Hematopoietic multipotent progenitor cell treated with erythropoietin and hydrocortisone succinate and interleukin-3 and kit ligand, for 17 days (in vitro differentiated cells): ENCODE data around the gene ADAM15.

Experiments used
- DNase-seq: peaks from one replicate; pipeline ENCODE4 v3.0.0-alpha.2; 2015; ENCODE audit warnings: low spot score

ADAM15 gene

DNA sequence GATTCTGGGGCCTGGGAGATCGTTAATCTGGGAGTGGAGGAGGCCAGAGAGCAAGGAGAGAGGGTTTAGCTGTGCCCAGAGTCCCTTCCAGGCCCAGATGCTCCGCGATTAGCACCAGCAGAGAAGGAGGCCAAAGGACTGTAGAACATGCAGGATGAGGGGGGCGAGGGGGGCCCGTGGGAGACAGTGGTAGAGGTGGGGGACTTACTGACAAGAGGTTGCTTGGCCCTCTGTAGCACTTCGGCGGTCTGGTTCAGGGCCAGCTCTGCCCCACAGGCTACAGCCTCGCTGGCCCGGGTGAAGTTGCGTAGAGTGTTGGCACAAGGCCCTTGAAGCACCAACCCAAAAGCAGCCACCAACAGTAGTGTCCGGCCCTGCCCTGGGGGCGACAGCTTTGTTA lies 18.2 kb upstream of the ADAM15 start:
- no peak for DNase-seq

DNA sequence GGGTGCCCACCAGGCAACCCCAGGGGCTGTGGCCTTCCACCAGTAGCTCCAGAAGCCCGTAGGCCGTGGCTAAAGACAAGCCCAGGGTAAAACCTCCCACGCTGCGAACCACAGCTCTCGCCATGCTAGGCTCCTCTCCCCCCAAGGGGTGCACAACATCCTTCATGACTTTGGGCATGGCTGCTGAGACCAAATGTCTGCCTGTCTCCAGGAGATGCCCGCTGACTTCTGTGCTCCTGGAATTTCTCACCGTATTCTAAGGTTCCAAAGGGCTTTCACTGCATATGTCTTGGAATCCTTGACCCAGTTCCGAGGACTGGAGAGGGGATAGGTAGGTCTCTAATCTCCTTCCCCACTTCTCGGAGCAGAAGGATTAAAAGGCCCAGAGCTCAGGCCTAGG lies 17.6 kb upstream of the ADAM15 start, which contains the start of the genes DCST1 and DCST2:
DCST1 (plus strand) TSS at position 301 of the 400 bp plus-strand sequence. CDS start 213 bp downstream, outside the sequence.
DCST2 (minus strand) TSS at position 258 of the 400 bp plus-strand sequence; CDS start at position 178, 80 bp downstream.
- DNase-seq: no peak

DNA sequence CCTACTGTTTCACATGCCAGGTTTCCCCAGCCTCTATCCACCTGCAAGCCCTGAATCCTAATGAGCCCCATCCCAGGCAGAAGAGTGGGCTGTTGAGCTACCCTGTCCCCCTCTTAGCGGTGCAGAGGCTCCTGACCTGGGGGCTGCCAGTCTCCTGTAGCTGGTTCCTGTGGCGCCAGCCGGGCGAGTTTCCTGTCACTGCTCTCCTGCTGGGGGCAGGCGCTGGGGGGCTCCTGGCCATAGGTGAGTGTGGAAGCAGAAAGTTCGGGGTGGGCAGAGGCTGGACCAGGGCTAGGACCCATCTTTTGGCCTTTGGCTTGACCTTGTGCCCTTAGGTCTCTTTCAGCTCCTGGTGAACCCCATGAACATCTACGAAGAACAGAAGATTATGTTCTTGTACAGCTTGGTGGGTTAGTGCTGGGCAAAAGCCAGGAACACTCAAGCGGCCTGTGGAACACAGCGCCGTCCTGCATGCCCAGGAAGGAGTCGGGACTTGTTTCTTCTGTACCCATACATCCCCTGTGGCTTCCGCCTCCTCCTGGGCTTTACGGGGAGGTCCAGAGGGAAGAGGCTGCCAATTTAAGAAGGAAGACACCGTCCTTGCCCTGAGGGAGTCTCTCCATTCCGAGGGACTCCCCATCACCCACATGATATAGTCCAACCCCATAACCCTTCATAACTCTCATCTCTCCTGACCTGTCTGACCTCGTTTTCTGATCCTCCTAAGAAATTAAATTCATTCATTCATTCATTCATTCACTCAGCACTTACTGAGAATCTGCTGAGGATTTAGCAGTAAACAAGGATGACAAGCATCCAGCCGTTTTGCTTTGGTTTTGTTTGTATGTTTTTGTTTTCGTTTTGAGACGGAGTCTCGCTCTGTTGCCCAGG lies 16.6 kb upstream of the ADAM15 start:
- no peak for DNase-seq

DNA sequence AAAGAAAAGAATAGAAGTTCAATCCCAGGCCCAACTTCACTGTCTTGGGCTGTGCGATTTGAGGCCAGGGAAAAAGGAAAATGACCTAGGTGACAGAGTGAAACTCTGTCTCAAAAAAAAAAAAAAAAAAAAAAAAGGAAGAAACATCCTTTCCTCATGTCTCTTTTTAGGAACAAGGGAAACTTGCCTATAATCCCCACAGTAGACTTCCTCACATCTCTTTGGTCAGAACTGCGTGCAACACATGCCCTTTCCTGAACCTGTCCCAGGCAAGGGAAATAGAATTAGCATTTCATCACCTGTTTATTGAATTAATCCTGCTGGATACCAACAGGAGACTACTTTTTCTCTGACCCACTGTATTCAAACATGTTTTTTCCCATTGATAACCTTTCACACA lies 15.2 kb upstream of the ADAM15 start:
- no peak for DNase-seq

DNA sequence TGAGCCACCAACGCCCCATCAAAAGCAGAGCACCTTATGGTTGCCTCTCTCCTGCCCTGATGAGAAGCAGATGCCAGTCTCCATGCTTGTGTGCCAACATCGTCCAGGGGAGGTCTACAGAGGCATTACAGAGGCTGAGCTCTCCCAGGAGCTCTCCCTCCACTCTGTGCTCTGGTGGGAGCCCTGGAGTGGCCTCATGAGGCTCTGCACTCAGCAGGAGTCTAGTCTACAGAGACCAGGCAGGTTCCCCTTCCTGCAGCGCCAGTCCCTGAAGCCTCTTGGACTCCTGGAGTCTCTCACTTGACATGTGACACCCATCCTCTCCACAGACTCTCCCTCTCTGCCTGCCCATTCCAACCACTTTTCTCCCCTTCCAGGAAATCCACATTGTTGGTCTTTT lies 14.1 kb upstream of the ADAM15 start:
- DNase-seq: no peak

DNA sequence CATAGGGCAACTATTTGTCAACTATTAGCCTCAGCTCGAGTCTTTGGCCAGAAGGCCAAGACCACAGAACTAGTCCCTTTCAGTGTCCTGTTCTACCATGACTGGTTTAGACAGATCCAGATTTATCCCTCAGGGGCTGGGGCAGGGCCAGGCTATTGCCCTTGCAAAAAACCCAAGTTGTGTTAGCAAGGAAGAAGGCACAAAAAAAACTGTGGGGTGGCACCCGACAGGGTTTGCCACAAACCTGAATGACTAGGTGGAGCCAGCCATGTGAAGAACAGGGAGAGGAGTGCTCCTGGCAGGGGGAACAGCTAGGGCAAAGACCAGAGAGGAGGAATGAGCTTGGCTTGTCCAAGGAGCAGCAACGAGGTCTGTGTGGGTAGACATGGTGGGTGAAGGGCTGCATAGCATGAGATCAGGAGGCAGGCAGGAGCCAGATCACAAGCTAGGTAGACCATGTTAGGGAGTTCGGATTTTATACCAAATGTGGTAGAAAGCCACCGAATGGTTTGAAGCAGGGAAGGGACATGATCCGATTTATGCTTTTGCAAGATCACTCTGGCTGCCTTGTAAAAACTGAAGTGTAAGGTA lies 13.2 kb upstream of the ADAM15 start:
- no peak for DNase-seq

DNA sequence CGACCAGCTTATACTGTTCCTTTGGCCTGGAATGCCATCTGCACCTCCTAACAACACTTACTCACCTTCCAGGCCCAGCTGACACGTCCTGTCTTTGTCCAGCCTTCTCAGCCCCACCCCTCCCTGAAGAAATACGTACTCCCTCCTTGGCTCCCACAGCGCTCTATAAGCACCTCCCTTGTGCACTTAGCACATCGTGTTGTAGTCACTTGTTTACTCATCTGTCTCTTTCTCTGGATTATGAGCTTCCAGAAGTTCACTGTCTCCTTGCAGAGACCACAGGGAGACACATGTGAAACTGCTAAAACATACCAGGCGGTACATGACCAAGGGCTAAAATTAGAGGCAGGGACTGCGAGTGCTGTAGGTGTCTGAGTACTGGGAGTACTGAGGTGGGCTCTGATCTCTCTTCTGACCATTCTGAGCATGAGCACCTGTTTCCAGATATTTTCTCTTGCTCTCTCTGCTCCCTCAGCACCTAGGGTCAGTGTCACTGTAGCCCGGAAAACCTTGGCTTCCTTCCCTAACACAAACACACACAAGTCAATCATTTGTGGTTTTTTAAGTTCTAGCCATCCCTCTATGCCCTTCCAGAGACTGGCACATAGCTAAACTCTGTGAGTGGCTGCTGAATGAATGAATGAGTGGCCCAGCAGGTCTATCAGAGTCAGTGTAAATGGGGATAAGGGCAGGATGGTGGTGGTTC lies 12.4 kb upstream of the ADAM15 start:
- no peak for DNase-seq

DNA sequence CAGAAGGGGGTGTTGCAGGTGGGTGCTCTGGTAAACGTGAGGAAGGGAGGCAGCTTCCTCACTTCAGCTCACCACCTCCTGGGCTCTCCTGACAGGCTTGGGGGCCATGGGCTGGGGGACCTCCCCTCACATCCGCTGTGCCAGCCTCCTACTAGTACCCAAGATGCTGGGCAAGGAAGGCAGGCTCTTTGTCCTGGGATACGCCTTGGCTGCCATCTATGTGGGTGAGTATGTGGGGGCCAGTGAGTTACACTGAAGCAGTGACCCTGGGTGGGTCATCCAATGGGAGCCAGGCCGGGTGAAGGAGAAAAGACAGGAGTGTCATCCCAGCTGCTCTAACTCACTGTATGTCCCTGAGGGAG lies 11.8 kb upstream of the ADAM15 start:
- DNase-seq: no peak

DNA sequence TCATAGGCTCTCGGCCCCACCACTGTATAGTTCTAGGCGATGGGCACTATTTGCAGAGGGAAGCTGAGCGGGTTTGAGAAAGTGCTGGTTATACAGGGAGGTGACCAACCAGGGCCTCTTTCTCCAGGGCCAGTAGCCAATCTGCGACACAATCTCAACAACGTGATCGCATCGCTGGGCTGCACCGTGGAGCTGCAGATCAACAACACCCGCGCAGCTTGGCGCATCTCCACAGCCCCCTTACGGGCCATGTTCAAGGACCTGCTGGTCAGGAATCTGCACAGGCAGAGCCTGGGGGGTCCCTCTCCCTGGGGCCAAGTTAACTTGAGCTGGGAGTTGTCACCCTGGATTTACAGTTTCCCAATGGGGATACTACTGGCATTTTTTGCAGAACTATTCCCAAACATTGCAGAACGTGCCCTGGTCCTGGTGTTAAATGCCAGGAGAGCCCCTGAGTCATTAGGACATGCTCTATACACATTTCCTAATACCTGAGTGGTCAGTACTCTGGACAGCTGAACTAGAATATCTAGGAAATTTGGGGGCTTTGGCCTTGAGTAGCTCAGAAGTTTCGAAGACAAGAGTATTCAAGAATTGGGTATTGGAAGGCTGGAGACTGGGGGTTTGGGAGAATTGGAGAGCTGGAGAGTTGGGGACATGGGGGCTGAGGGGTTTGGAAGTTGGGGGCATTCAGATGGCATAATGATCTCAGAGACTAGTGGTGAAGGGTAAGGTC lies 10.6 kb upstream of the ADAM15 start:
- no peak for DNase-seq

DNA sequence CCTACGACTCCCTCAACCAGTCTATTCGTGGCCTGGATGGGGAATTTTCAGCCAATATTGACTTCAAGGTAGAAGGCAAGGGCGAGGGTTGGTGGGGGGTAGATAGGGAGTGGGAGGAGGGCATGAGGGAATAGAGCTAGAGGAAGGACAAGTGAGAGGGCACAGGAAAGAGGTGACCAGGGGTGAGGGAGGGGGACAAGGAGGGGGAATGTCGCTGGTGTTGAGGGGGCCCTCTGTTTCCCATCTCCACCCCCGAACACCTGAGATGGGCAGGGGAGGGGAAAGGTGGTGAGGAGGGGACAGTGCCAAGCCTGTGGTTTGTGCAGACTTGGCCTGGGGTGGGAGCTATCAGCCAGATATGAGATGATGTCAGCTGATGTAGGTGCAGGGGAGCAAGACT lies 8.3 kb upstream of the ADAM15 start:
- no peak for DNase-seq

DNA sequence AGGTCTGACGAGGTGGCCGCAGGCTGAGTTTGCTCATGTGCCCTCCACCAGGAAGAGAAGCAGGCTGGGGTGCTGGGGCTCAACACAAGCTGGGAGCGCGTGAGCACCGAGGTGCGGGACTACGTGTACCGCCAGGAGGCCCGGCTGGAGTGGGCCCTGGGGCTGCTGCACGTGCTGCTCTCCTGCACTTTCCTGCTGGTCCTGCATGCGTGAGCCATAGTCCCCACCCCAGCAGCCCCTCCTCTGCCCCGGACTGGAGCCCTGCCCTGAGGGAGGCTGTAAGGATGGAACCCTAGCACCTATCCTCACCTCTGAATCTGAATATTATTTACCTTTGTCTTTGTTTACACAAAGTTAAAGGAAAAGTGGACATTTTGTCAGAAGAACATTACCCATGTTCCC lies 7.8 kb upstream of the ADAM15 start:
- no peak for DNase-seq

DNA sequence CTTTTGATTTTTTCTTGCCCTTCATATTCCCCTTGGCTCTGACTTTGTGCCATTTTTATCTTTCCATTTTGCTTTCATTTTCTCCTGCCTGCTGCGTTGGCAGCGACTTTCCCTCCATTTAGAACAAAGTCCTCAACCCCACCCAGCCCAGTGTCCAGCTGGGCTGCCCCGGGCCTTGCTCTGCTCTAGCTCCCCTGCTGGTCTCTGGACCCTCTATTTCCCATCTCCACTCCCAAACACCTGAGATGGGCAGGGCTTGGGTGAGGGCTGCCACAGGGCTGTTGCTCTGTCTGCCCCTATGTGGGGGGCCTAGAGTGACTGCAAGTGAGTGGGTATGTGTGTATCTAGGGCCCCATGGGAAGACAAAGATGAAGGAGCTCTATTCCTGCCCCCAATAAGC lies 7.3 kb upstream of the ADAM15 start:
- DNase-seq: no peak

DNA sequence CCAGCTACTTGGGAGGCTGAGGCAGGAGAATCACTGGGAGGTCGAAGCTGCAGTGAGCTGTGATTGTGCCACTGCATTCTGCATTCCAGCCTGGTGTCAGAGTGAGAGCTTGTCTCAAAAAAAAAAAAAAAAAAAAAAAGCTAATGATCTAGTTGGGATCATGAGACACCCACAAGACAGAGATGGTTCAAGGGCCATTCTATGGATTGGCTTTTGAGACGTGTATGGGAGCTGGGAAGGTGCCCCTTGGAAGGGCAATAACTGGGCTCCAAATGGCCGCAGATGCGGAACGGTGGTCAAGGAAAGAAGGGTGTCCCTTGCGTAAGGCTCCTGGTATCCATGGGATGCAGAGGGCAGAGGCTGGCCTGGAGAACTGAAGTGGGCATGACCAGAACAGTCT lies 6.8 kb upstream of the ADAM15 start:
- no peak for DNase-seq

DNA sequence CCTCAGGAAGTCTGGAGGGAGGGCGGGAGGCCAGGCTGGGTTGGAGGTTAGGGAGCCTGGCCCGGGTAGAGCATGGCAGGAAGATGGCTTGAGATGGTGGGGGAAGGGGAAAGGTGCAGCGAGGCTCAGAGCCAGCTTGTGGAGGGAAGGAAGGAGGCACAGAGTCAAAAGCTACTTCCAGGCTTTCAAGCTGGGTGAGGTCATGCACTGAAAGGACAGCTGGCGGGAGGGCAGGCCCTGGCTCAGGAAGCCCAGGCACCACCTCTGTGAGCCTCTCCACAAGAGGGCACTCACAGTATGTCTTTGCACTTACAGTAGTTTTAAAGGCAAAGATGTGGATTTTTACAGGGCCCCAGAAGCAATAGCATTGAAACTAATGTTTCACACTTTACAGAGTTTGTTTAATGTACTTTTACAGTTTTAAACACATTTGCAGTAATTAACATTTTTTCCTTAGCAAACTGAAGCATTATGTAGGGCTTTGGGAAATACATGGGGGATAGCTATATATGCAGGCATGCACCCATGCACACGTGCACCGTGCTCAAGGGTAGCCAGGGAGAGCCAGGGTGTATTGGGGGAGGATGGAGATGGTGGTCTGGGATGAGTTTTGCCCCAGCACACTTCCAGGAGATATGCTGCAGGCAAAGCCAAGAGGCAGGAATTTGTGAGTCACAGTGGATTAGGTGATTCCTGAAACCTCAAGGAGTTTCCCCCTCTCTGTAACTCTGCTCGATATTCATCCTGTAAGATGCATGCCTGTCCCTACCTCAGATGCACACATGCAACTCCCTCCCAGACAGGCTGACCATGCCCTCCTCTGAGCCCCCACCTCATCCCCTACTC lies 6.1 kb upstream of the ADAM15 start:
- peak; percentile 75 for DNase-seq

DNA sequence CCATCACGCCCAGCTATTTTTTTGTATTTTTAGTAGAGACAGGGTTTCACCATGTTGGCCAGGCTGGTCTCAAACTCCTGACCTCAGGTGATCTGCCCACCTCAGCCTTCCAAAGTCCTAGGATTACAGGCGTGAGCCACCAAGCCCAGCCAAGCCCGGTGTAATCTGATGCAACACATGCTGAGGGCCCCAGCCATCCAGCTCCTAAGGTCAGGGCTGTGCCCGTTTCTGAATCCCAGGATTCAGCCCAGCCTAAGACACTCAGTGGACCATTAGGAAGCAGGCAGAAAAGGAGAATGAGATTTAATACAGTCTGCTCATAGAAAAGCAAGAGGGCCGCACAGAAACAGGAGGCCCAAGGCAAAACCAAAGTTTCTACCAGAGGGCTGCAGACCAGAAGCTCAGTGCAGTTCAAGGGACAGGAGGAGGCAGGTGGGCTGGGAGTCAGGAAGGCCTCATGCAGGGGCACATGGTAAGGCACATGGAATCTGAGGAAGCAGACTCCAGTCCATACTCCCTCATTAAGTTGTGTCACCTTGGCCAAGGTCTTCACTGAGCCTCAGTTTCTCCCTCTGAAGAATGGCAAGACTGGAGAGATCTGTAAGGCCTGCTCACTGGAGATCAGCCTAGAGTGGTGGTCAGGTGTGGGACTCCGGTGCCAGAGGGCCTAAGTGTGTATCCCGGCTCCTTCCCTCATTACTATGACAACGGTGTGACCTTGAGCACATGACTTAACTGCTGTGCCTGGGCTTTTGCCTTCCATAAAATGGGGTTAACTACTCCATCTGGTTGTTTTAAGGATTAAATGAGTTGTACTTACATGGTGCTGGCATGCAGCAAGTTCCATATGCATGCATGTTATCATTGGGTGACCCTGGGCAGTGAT lies 2.4 kb upstream of the ADAM15 start:
- no peak for DNase-seq

DNA sequence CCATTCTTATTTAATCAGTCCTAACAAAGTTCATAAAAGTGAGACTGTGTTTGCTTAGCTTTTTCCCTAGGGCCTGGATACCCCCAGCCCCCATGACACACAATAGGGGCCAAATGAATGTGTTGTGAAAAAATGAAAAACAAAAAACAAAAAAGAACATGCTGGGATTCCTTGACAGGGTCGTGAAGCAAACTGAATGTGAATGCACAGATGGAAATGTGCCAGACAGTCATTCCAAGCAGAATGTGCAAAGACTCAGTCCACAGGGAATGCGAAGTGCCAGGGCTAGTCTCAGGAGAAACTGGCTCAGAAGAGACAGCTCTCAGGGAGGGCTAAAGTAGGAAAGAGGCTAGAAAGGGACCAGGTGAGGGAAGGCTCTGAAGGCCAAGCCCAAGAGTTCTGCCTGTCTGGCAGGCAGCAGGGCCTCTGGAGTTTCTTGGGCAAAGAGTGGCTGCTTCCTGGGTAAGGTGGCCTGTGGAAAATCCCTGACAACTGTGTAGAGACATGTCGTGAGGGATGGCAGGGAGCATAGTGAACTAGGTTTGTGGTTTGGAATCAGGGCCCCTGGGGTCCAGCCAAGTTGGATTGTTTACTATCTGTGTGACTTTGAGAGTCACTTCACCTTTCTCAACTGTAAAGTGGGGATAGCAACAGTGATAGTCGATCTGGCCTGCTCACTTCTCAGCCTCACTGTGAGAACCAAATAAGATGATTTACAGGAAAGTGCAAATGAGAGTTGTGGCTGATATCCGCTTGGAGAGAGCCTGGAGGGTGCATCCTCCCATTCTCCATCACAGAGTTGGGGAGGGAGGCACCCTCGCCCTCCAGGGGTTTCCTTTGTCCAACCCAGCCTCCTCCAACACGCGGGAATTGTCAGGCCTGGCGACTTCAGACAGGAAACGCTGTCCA lies 1.2 kb upstream of the ADAM15 start:
- DNase-seq: no peak

DNA sequence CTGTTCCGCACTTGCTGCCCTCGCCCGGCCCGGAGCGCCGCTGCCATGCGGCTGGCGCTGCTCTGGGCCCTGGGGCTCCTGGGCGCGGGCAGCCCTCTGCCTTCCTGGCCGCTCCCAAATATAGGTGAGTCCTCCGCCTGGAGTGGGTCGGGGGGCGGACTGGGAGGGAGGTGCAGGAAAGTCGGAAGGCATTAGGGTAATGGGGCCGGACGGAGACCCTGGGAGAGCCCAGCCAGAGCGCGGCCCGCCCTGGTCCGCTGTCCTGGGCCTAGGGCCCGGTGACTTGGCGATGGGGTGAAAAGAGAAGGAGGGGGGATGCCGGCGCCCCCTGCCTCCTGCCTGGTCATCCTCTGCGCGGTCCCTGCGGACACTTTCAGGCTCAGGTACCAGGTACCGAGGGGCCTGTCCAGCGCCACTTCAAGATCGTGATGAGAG lies 243 bp downstream of the ADAM15 start:
- no peak for DNase-seq

DNA sequence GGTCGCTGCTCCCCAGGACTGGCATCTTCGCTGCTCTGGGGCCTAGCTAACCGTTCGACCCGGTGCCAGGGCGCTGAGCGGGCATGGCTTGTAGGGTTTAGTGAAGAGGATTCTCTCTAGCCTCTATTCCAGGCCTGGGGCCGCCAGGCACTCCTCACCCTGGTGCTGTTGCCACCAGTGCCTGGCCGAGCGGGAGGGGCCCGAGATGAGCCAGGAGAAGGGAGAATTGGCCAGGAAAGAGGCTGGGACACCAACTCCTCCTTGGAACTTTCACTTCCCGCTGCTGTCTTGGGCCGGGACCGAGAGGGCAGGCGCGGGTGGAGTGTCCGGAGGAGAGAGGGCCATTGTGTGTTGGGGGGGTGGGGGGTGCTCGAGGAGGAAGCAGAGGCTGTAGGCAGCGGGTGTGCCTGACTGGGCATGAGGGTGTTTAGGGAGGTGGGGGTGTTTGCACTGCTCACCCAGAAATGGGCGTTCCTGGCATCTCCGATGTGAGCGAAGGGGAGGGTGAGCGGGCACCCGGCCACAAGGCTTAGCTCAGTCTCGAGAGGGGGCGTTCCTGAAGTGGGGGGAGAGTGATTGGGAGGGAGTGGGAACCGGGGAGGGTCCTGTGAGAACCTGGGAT lies 772 bp downstream of the ADAM15 start:
- peak; percentile 57 for DNase-seq
